H1 (cell line): ENCODE data around the gene CUL4A. TPM values are rescaled to one million over a fixed set of nuclear protein-coding genes. Genes with fewer than 3 reads are reported as not detected.

Source experiments
- CTCF ChIA-PET: fragments of 300-600 bp; sonication (Branson Sonifier 250); formaldehyde crosslinking; loops from one replicate; lab custom pipeline; 2021; ENCODE audit not compliant: partially characterized antibody; lab: Charles Lee
- POLR2A ChIA-PET: fragments of 300-600 bp; sonication (Branson Sonifier 250); formaldehyde crosslinking; loops from one replicate; lab custom pipeline; 2021; ENCODE audit warnings: inconsistent platforms; ENCODE audit not compliant: partially characterized antibody; lab: Charles Lee
- DNase-seq, 2 experiments: peaks; one replicate each; pipeline versions ENCODE4 v3.0.0 to v3.0.0-alpha.2; 2010 to 2022; ENCODE audit warnings: low spot score in 2 of 2, low read depth in 1 of 2, mixed read lengths in 1 of 2
- FAIRE-seq: peaks from 2 replicates; lab custom pipeline; 2011; peaks lifted over from hg19 to GRCh38; lab: Jason Lieb, UNC
- H2AFZ ChIP-seq: 2 replicates; pipeline ENCODE4 v1.8.1; 2012; ENCODE audit warnings: low read length, inconsistent platforms
- H2AK5ac ChIP-seq: 2 replicates; pipeline ENCODE4 v1.6.1; 2013; ENCODE audit warnings: low read depth, low read length
- H2BK120ac ChIP-seq: replicated peaks from 2 replicates; pipeline ENCODE3; 2013; ENCODE audit warnings: low read depth, low read length, inconsistent platforms
- H2BK12ac ChIP-seq: 2 replicates; pipeline ENCODE4 v1.6.1; 2013; ENCODE audit warnings: low read depth, low read length
- H2BK15ac ChIP-seq: 2 replicates; pipeline ENCODE4 v1.6.1; 2013; ENCODE audit warnings: low read length
- H2BK20ac ChIP-seq: 2 replicates; pipeline ENCODE4 v1.6.1; 2013; ENCODE audit warnings: low read length
- H2BK5ac ChIP-seq: 2 replicates; pipeline ENCODE4 v1.6.1; 2013; ENCODE audit warnings: low read depth, low read length
- H3K14ac ChIP-seq: 2 replicates; pipeline ENCODE4 v1.6.1; 2013; ENCODE audit warnings: inconsistent platforms; ENCODE audit not compliant: insufficient read length
- H3K18ac ChIP-seq: 2 replicates; pipeline ENCODE4 v1.6.1; 2013; ENCODE audit warnings: low read length; ENCODE audit errors: extremely low read depth
- H3K23ac ChIP-seq: 2 replicates; pipeline ENCODE4 v1.6.1; 2013; ENCODE audit warnings: inconsistent platforms; ENCODE audit not compliant: insufficient read length
- H3K23me2 ChIP-seq: 2 replicates; pipeline ENCODE4 v1.6.1; 2013; ENCODE audit warnings: low read depth, low read length
- H3K27ac ChIP-seq: 2 replicates; pipeline ENCODE4 v1.6.1; 2011; ENCODE audit warnings: low read depth, low read length, inconsistent platforms
- H3K27me3 ChIP-seq, 4 experiments: replicated peaks in 1 of 4; 1 replicate in 1 of 4; 2 replicates in 3 of 4; pipeline versions ENCODE4 v1.6.1 to v1.8.1; 2011 to 2013; ENCODE audit warnings: low read length in 3 of 4, mild to moderate bottlenecking in 3 of 4, inconsistent platforms in 2 of 4, mixed read lengths in 2 of 4, moderate library complexity in 1 of 4; ENCODE audit not compliant: control insufficient read depth in 3 of 4, insufficient read depth in 3 of 4; ENCODE audit errors: extremely low read depth in 1 of 4
- H3K36me3 ChIP-seq, 4 experiments: 2 replicates each; pipeline versions ENCODE4 v1.6.1 to v1.8.1; 2011 to 2013; ENCODE audit warnings: mild to moderate bottlenecking in 4 of 4, low read length in 3 of 4, moderate library complexity in 2 of 4, control low read depth in 1 of 4, inconsistent platforms in 1 of 4; ENCODE audit not compliant: insufficient read depth in 4 of 4, control insufficient read depth in 2 of 4
- H3K4ac ChIP-seq: replicated peaks from 2 replicates; pipeline ENCODE3; 2013; ENCODE audit warnings: low read length, low read depth, mixed read lengths, inconsistent platforms; ENCODE audit not compliant: insufficient read length
- H3K4me1 ChIP-seq, 4 experiments: replicated peaks in 1 of 4; 1 replicate in 1 of 4; 2 replicates in 3 of 4; pipeline versions ENCODE4 v1.6.1 to v1.8.1; 2011 to 2013; ENCODE audit warnings: low read length in 3 of 4, inconsistent platforms in 2 of 4, mixed read lengths in 1 of 4; ENCODE audit not compliant: insufficient read depth in 4 of 4, control insufficient read depth in 3 of 4
- H3K4me2 ChIP-seq, 2 experiments: 2 replicates each; pipeline versions ENCODE4 v1.6.1 to v1.8.1; 2011 to 2013; ENCODE audit warnings: low read depth in 2 of 2, low read length in 2 of 2, control low read depth in 1 of 2, inconsistent platforms in 1 of 2, mild to moderate bottlenecking in 1 of 2; ENCODE audit not compliant: insufficient read depth in 1 of 2
- H3K4me3 ChIP-seq, 4 experiments: fragments of 200-600, 300-600 bp in 1 of 4; sonication (generic), shearing (Covaris generic), sonication (Bioruptor Twin) in 1 of 4; 2 replicates each; pipeline versions ENCODE4 v1.5.1 to v1.8.1; 2011 to 2016; ENCODE audit warnings: low read length in 4 of 4, low read depth in 3 of 4, control low read depth in 2 of 4, inconsistent platforms in 2 of 4, mild to moderate bottlenecking in 2 of 4, mixed read lengths in 1 of 4, moderate library complexity in 1 of 4; ENCODE audit not compliant: insufficient read depth in 2 of 4; ENCODE audit errors: extremely low read depth in 1 of 4
- H3K56ac ChIP-seq: replicated peaks from 2 replicates; pipeline ENCODE3; 2013; ENCODE audit warnings: low read depth, mild to moderate bottlenecking, mixed read lengths, low read length, inconsistent platforms; ENCODE audit not compliant: insufficient read length
- H3K79me1 ChIP-seq: 2 replicates; pipeline ENCODE4 v1.6.1; 2013; ENCODE audit warnings: low read depth, low read length, control low read depth
- H3K79me2 ChIP-seq, 2 experiments: 2 replicates each; pipeline versions ENCODE4 v1.6.1 to v1.8.1; 2012 to 2013; ENCODE audit warnings: low read length in 2 of 2, mild to moderate bottlenecking in 2 of 2, inconsistent platforms in 1 of 2; ENCODE audit not compliant: insufficient read depth in 2 of 2, control insufficient read depth in 1 of 2
- H3K9ac ChIP-seq, 4 experiments: replicated peaks in 1 of 4; 1 replicate in 1 of 4; 2 replicates in 3 of 4; pipeline versions ENCODE4 v1.6.1 to v1.8.1; 2011 to 2013; ENCODE audit warnings: low read depth in 3 of 4, low read length in 3 of 4, control low read depth in 2 of 4, mild to moderate bottlenecking in 2 of 4, moderate library complexity in 2 of 4, inconsistent platforms in 1 of 4; ENCODE audit errors: extremely low read depth in 1 of 4
- H3K9me3 ChIP-seq, 2 experiments: 2 replicates each; pipeline versions ENCODE4 v1.6.1 to v1.8.1; 2012 to 2013; ENCODE audit warnings: mild to moderate bottlenecking in 2 of 2, moderate library complexity in 2 of 2, control low read depth in 1 of 2, inconsistent platforms in 1 of 2, low read depth in 1 of 2, low read length in 1 of 2, mixed read lengths in 1 of 2; ENCODE audit not compliant: insufficient read depth in 2 of 2
- H4K20me1 ChIP-seq, 2 experiments: replicated peaks in 1 of 2; 2 replicates each; pipeline versions ENCODE3 to v1.8.1; 2011 to 2013; ENCODE audit warnings: inconsistent platforms in 2 of 2, low read length in 2 of 2, mild to moderate bottlenecking in 1 of 2; ENCODE audit not compliant: insufficient read depth in 2 of 2, control insufficient read depth in 1 of 2
- H4K5ac ChIP-seq: 2 replicates; pipeline ENCODE4 v1.6.1; 2013; ENCODE audit warnings: low read length, low read depth, mixed read lengths, inconsistent platforms; ENCODE audit not compliant: insufficient read length
- H4K8ac ChIP-seq: 2 replicates; pipeline ENCODE4 v1.8.0; 2013; ENCODE audit warnings: mild to moderate bottlenecking, moderate library complexity, low read length, inconsistent platforms; ENCODE audit not compliant: insufficient read depth; ENCODE audit errors: extremely low read depth
- H4K91ac ChIP-seq: replicated peaks from 2 replicates; pipeline ENCODE3; 2013; ENCODE audit warnings: low read length, mixed read lengths, inconsistent platforms; ENCODE audit not compliant: insufficient read length
- CBX5 ChIP-seq: fragments of 300-800, 300-1000 bp; sonication (generic); IDR thresholded peaks from 2 replicates; pipeline ENCODE4 v1.7.1; 2016; ENCODE audit warnings: antibody characterized with exemption, low read length, low read depth
- CHD1 ChIP-seq: IDR thresholded peaks from 2 replicates; pipeline ENCODE4 v1.6.1; 2012; ENCODE audit warnings: low read depth, low read length, improper control_type of control experiment
- CTBP2 ChIP-seq: IDR thresholded peaks from 2 replicates; pipeline ENCODE4 v1.7.0; 2011; ENCODE audit warnings: borderline replicate concordance, mild to moderate bottlenecking, moderate library complexity, mixed read lengths, low read length; ENCODE audit not compliant: insufficient read depth, insufficient read length
- HDAC2 ChIP-seq, 2 experiments: fragments of 300-600 bp in 1 of 2; sonication (generic) in 1 of 2; IDR thresholded peaks; 2 replicates each; pipeline ENCODE4 v1.6.1; 2011 to 2012; ENCODE audit warnings: low read depth in 2 of 2, low read length in 2 of 2, mild to moderate bottlenecking in 2 of 2, moderate library complexity in 2 of 2, borderline replicate concordance in 1 of 2, inconsistent platforms in 1 of 2
- KDM4A ChIP-seq: IDR thresholded peaks from one replicate; pipeline ENCODE4 v1.7.1; 2012; ENCODE audit warnings: low read depth, mild to moderate bottlenecking, moderate library complexity, low read length, inconsistent platforms; ENCODE audit not compliant: severe bottlenecking
- POLR2AphosphoS5 ChIP-seq: IDR thresholded peaks from 2 replicates; pipeline ENCODE4 v1.6.1; 2011; ENCODE audit warnings: low read depth, low read length
- POU5F1 ChIP-seq: IDR thresholded peaks from 2 replicates; pipeline ENCODE4 v1.6.1; 2011; ENCODE audit warnings: low read depth, mild to moderate bottlenecking, low read length, moderate library complexity
- WGBS, 2 experiments: shearing (Covaris generic) in 1 of 2; methylation state at CpG; one replicate each; pipeline versions ENCODE4 v1.1.6 to v1.1.7; 2013 to 2015; ENCODE audit warnings: low lambda C conversion rate in 2 of 2, mixed read lengths in 2 of 2, inconsistent platforms in 1 of 2, low coverage in 1 of 2, missing lambda C conversion rate in 1 of 2; ENCODE audit not compliant: insufficient replicate concordance in 2 of 2, insufficient coverage in 1 of 2, insufficient read length in 1 of 2; ENCODE audit errors: extremely low coverage in 1 of 2, missing lambda C conversion rate in 1 of 2; 5-methylcytosine and 5-hydroxymethylcytosine counted together
- polyA plus RNA-seq, 7 experiments: library from polyadenylated mRNA; depleted of rRNA in 3 of 7; stranded (reverse) in 5 of 7; unstranded in 2 of 7; fragments of >200 nt in 5 of 7; fragments of 200-250 nt in 2 of 7; gene quantifications; 1 replicate in 5 of 7; 2 replicates in 1 of 7; 4 replicates in 1 of 7; pipeline versions ENCODE4 v1.2.1 to v1.2.3, GENCODE V29; 2011 to 2013; ENCODE audit warnings: missing spikeins in 2 of 7, mixed read lengths in 2 of 7
- total RNA-seq: library from RNA; stranded (reverse); fragmentation: NEBNext Ultra II Directional; extraction: Animal tissue kit (Norgen Biotek cat#: 25700); gene quantifications from 2 replicates; pipeline ENCODE4 v1.2.1, GENCODE V29; 2021
- TF ChIP-seq, protein P1 (sequence below), 3 experiments: IDR thresholded peaks; 1 replicate in 2 of 3; 2 replicates in 1 of 3; pipeline versions ENCODE4 v1.5.1 to v1.6.1; 2011; ENCODE audit warnings: low read length in 3 of 3, mild to moderate bottlenecking in 3 of 3, inconsistent platforms in 2 of 3, low read depth in 1 of 3, moderate library complexity in 1 of 3; ENCODE audit not compliant: insufficient read depth in 1 of 3; ENCODE audit errors: control extremely low read depth in 1 of 3

CUL4A gene
- total and polyA plus RNA-seq, 2 of the 8 experiments (the other 6 are each of a cell fraction or from before 2014, with no cell fraction given) = 54.7 to 101 TPM

DNA sequence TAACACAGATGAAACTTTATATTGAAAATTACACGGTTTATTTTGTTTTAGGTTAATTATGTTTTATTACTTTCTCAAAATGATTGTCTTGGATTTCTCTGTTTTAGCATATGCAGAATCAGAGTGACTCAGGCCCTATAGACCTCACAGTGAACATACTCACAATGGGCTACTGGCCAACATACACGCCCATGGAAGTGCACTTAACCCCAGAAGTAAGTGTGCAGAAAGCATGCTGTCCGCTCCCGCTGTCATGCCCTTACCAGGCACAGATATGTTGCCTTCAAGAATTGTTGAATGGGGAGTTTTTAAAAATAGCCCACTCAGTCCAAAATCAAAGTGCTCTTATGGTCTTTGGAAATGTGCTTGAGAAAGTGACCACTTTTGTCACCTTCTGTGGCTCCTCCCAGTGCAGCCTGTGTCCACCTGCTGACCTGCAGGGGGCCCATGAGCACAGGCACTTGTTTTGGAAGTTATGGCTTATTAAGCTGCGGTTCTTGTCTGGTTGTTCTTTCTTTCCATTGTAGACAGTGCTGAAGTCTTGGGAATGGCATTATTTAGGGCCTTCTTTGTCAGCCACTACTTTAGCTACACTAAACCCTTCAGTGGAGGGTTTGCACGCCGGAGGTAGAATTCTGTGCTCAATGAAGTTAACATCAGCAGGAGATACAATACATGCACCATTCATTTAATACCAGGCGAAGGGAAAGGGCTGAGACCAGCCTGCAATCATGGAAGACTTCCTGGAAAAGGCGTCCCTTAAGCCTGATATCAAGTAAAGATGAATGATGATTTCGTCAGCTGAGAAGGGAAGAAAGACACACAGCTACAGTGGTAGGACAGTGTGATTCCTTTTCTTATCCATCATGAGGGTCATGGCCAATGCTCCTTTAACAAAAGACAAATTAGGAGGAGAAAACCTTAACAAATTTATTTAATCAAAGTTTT, 36.7 kb downstream of the CUL4A start:
- Histone ChIP-seq H2BK15ac (no peak overlapping the region), H3K56ac (no peak overlapping the region), H3K4me2 (no peak overlapping the region), H2BK5ac (no peak overlapping the region), H4K8ac (no peak overlapping the region), H3K9me3 (no peaks in the 10 kb centered on the region), H4K91ac (no peak overlapping the region), H3K23ac (no peak overlapping the region), H3K18ac (no peak overlapping the region), H3K23me2 (no peaks in the 10 kb centered on the region), H3K4me1 (peaks cover 0 to 3% (median 0%) of the 10 kb centered on the region in 4 experiments; a peak in 3 of 7 replicates), H3K14ac (no peak overlapping the region), H3K4ac (no peak overlapping the region), H3K27ac (no peak overlapping the region), H3K9ac (no peak overlapping the region), H3K79me2 (no peaks in the 10 kb centered on the region), H2BK120ac (no peak overlapping the region), H2BK20ac (no peak overlapping the region), H4K20me1 (no peaks in the 10 kb centered on the region), H3K27me3 (no peaks in the 10 kb centered on the region), H2AK5ac (no peak overlapping the region), H3K4me3 (no peak overlapping the region), H4K5ac (no peak overlapping the region), H2BK12ac (no peak overlapping the region), H3K79me1 (no peaks in the 10 kb centered on the region), H3K36me3 (peaks cover 21 to 77% (median 59%) of the 10 kb centered on the region in 4 experiments), H2AFZ (no peak overlapping the region)
- ChIA-PET POLR2A (no interaction called here), CTCF (interaction anchor here (0.8 to 1.1 kb wide), 2 partner anchors 11 to 21 kb away, joined by 3 read pairs; no protein-coding TSS in a partner anchor)
- DNase-seq (no peak), FAIRE-seq (no peak)
- WGBS, 2 experiments = 73% methylated on average over 10 of the region's 10 CpGs; no CpG with 5 or more reads in 1 of the 2 experiments
- TF ChIP-seq CBX5 (no peak), CTBP2 (no peak), HDAC2 (IDR thresholded peaks at IDR 0.05; ENCODE audit: borderline replicate concordance in 1 of 2, low read depth in 2 of 2, low read length in 2 of 2) (no peak), POU5F1 (no peak), CHD1 (no peak), KDM4A (no peak), POLR2AphosphoS5 (no peak)
- TF ChIP-seq, protein P1, sequence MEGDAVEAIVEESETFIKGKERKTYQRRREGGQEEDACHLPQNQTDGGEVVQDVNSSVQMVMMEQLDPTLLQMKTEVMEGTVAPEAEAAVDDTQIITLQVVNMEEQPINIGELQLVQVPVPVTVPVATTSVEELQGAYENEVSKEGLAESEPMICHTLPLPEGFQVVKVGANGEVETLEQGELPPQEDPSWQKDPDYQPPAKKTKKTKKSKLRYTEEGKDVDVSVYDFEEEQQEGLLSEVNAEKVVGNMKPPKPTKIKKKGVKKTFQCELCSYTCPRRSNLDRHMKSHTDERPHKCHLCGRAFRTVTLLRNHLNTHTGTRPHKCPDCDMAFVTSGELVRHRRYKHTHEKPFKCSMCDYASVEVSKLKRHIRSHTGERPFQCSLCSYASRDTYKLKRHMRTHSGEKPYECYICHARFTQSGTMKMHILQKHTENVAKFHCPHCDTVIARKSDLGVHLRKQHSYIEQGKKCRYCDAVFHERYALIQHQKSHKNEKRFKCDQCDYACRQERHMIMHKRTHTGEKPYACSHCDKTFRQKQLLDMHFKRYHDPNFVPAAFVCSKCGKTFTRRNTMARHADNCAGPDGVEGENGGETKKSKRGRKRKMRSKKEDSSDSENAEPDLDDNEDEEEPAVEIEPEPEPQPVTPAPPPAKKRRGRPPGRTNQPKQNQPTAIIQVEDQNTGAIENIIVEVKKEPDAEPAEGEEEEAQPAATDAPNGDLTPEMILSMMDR (IDR thresholded peaks at IDR 0.05; ENCODE audit: control extremely low read depth in 1 of 3, insufficient read depth in 1 of 3, low read depth in 1 of 3, low read length in 3 of 3) = peak in 1 of 3 experiments; percentile 29; a peak in 1 of 4 replicates
